Vagina (tissue), 2 donors: ENCODE data around the gene MGST2.

Experiments used
- CTCF ChIP-seq, 3 experiments: fragments of 450-650 bp in 2 of 3; fragments of 200-600 bp in 1 of 3; sonication (generic) in 1 of 3; IDR thresholded peaks; one replicate each; pipeline ENCODE4 v1.5.1; 2017 to 2019; ENCODE audit warnings: antibody characterized with exemption in 3 of 3, mild to moderate bottlenecking in 2 of 3, moderate library complexity in 2 of 3
- POLR2A ChIP-seq, 2 donors: fragments of 450-650 bp; IDR thresholded peaks; one replicate each; pipeline ENCODE4 v1.6.1; 2017; ENCODE audit warnings: antibody characterized with exemption in 2 of 2, mild to moderate bottlenecking in 2 of 2, moderate library complexity in 2 of 2
- POLR2AphosphoS5 ChIP-seq, 2 donors: sonication (generic); formaldehyde crosslinking; IDR thresholded peaks; one replicate each; pipeline ENCODE4 v1.9.0; 2017; ENCODE audit warnings: antibody characterized with exemption in 2 of 2, mild to moderate bottlenecking in 2 of 2, low read depth in 1 of 2; ENCODE audit not compliant: insufficient read depth in 1 of 2

DNA sequence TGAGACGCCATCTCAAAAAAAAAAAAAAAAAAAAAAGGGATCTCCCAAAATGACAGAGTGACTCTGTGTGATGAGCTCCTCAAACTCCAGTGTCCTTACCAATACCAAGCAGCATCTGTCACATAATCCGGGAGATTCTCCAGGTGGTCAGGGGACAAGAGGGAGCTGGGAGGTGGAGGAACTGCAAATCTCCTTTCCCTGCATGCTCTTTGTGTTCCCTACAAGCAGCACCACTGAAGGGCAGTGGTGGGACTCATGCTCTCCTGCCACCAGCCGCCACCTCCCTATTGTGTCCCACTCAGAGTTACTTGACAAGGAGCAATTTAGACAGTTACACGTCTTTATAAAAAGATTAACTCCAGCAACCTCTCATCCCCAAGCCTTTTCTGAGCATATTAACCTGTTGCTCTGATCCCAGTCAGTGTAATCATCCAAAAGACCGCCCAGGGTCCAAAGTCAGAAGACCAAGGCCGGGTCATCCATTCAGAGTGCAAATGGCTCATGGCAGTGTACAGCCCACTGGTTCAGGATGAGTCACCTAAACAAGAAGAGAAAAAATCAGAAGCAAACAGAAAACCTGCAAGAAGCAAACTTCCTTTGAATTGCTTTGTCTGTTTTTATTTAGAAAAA lies 23.6 kb downstream of the MGST2 start:
- no peak for TF ChIP-seq CTCF (IDR thresholded peaks at IDR 0.05)
- TF ChIP-seq POLR2A (IDR thresholded peaks at IDR 0.05), result no peak
- no peak for TF ChIP-seq POLR2AphosphoS5 (IDR thresholded peaks at IDR 0.05; ENCODE audit: insufficient read depth in 1 of 2, low read depth in 1 of 2)
